ENCODE measurements around the gene ZNF219.

Gene ZNF219

GRCh38 chr14:21084998-21085853 lies 13.2 kb downstream of the ZNF219 start:
- no peak for DNase-seq

DNA sequence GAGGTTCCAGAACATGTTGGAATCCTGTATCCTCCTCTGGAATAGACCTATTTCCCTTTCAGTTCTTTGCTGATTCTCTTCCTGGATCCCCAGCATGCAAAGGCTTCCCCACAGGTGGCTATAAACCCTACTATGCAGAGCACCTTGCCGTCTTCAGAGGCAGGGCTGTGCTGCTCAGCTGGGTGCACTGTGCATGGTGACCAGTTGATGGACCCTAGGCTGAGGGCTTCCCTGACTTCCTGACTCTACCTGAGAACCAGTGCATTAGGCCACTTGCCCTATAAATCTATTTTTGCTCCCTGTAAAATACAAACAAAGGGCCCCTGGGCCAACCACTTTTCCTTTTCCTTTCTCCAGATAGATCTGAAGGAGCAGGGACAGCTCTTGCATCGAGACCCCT lies 14.1 kb downstream of the ZNF219 start:
- no peak for DNase-seq

- no peak for DNase-seq
These were observed 14.7 kb downstream of the ZNF219 start for GRCh38 chr14:21083565-21084325.

- DNase-seq, result no peak
These were observed 16.8 kb downstream of the ZNF219 start for GRCh38 chr14:21081521-21082142.

GRCh38 chr14:21078726-21079125 lies 19.7 kb downstream of the ZNF219 start:
- no peak for DNase-seq

GRCh38 chr14:21078287-21078686 lies 20.2 kb downstream of the ZNF219 start:
- no peak for DNase-seq

- DNase-seq, result no peak
These were observed 20.8 kb downstream of the ZNF219 start for GRCh38 chr14:21077672-21078071.

GRCh38 chr14:21075719-21076437 lies 22.6 kb downstream of the ZNF219 start:
- DNase-seq, result no peak

- DNase-seq, result no peak
These were observed 23.8 kb downstream of the ZNF219 start for GRCh38 chr14:21074398-21075272.

DNA sequence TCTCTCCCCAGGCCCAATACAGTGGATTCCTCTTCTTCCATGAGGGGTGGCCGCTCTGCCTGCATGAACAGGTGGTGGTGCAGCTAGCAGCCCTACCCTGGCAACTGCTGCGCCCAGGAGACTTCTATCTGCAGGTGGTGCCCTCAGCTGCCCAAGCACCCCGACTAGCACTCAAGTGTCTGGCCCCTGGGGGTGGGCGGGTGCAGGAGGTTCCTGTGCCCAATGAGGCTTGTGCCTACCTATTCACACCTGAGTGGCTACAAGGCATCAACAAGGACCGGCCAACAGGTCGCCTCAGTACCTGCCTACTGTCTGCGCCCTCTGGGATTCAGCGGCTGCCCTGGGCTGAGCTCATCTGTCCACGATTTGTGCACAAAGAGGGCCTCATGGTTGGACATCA lies 24.5 kb downstream of the ZNF219 start:
- no peak for DNase-seq

GRCh38 chr14:21072781-21073339 lies 25.6 kb downstream of the ZNF219 start:
- no peak for DNase-seq

- no peak for DNase-seq
These were observed 26.4 kb downstream of the ZNF219 start for GRCh38 chr14:21072031-21072473.

- DNase-seq, result peak; percentile 27 to 82
These were observed 27.0 kb downstream of the ZNF219 start for GRCh38 chr14:21071225-21072030.

DNA sequence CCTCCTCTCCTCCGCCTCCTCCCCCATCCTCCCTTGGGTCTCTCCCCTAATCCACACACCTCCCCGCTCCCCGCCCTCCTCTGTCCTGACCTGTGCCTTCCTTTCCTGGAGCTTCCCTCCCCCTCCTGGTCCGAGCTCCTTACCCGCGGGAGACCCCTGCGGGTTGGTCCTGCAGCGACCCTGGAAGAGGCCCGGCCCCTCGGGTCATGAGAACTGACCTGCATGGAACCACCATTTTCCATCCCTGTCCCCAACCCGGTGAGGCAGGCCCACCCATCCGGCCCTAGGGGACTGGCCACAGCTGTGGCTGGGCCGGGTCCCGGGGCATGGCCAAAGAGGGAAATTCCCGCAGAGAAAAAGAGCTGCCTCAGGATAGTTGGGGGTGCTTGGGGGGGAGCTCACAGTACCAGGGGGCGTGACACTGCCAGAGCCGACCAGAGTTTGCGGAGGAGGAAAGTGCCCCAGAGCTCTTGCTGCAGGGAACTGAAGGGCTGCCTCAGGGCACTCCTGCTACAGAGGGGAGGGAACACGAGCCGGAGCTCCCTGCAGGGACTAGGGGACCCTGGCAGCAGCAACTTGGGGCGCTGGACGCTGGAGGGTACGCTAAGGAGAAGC lies 27.7 kb downstream of the ZNF219 start:
- DNase-seq, result no peak

GRCh38 chr14:21070083-21070609 lies 28.3 kb downstream of the ZNF219 start, which contains the start of gene ARHGEF40:
Gene ARHGEF40, plus strand, starts transcription at chr14:21070304. Its CDS starts 93 bp downstream, at chr14:21070397.
- peak in 1 of 2 experiments; percentile 55 for DNase-seq

- peak in 1 of 2 experiments; percentile 50 for DNase-seq
These were observed 28.9 kb downstream of the ZNF219 start for GRCh38 chr14:21069388-21070082.

DNA sequence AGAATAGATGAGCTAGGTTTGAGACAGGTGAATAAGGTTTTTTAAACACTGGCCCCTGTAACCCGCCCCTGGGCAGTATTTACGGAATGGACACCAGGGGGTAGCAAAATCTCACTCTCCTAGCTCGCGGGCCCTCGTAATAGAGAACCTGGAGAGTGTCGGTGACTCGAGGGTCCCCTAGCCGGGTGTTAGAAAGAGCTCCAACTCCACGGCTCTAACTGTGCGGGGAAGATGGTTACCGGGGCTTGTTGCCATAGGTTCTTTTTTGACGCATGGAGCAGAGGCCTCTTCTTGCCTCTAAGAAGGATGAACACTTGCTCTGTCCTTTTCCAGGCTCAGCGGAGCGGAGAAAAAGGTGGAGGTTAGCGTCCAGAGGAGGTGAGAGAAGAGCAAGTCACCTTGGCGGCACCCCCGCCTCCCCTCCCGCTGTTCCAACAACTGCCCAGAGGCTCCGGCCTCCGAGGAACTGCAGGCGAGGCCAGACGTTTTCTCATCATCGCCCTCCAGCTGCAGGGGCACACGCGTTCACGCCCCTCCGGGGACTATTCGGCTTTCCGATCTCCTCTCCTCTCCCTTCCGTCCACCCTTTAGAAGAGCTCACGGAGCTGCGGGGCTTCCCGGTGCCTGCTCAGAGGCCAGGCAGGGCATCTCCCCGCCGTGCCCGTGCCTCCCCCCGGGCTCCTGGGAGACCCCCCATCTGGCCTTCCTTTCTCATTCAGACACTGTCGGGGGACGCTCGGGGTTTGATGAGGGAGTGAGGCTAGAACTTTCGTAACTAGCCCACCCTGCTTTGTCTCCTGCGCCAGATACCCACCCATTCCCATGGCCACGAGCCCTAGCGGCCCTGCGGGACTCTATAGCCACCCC lies 29.7 kb downstream of the ZNF219 start:
- peak; percentile 35 to 80 for DNase-seq
